HG02870 (cell line): ENCODE data around the gene CLASP1.
"Not testable (repeated sequence)": the region's sequence is repeated elsewhere in the genome, so short reads cannot be mapped to it uniquely, and the experiment has no call there.

Source experiments
- ATAC-seq: cut with Tn5 transposase; IDR thresholded peaks from one replicate; pipeline ENCODE4 v1.9.1; 2021; ENCODE audit warnings: mild to moderate bottlenecking, moderate library complexity; ENCODE audit not compliant: unreplicated experiment

The CLASP1 gene

DNA sequence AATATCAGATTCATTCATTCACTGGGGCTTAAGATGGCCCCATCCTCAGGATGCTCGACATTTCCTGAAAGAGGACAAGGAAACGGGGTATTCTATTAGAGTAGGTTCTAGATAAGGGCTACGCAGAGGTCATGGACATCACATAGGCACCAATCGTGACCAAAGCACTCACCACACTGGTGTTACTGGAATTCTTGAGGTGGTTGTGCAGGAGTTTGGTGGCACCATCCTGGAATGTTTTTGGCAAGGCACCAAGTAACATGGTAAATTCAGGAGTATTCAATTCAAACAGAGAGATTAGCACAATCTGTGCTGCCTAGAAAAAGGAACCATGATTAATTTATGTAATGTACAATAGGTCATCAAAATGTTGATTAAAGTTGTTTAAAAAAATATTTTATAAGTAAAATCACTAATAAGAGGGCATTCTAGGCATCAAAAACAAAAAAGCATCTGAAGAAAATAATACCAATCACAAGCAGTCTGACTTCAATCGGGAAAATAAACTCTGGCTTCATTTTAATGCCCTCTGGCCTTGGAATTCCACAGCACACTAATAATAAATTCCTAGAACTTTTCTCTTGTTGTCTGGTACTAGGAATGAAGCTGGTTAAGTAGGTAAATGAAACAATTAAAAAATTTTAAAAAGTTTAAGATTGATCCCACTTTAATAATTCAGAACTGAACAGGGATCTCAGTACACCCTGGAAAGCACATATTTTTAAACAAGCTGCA lies 261.5 kb downstream of the CLASP1 start:
- ATAC-seq = no peak

- no peak for ATAC-seq
Measured at GRCh38 chr2:121386707-121387106, 262.6 kb downstream of the CLASP1 start.

DNA sequence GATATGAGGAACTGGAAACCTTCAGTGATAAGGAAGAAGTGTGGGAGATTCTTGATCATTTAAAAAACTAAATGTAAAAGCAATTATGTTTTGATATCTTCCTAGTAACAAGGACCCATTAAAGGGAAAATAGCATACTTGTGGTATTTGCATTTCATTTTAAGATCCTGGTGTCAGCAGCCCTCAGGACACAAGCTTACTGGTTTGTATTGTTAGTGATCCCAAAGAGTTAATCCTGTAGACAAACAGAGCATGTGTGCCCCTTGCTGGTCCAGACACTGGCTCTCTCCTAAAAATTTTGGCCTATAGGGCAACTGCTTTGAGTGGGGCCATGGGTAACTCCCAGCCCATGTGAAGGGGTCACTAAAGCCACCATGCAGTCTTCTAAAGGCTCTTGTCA lies 263.2 kb downstream of the CLASP1 start:
- ATAC-seq = no peak

GRCh38 chr2:121382744-121383143 lies 266.5 kb downstream of the CLASP1 start:
- ATAC-seq = peak; percentile 65

DNA sequence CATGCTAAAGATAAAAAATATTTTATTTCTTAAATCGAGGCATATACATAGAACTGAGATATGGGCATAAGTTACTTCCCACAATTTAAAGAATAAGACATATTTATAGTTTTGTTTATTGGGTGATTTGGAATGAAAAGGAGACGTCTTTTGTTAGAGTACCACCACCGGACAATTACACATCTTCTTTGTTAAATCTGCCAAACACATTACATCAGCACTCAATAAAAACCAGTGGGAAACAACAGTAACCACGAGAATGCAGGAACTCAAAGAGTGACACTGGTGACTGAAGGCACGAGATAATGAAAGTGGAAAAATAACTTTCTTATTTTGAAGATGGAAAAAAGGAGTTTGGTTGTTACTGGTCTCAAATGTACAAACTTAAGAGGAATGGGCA lies 271.6 kb downstream of the CLASP1 start:
- no peak for ATAC-seq

GRCh38 chr2:121376535-121377250 lies 272.6 kb downstream of the CLASP1 start:
- ATAC-seq = no peak

GRCh38 chr2:121375621-121376159 lies 273.6 kb downstream of the CLASP1 start:
- ATAC-seq = no peak

DNA sequence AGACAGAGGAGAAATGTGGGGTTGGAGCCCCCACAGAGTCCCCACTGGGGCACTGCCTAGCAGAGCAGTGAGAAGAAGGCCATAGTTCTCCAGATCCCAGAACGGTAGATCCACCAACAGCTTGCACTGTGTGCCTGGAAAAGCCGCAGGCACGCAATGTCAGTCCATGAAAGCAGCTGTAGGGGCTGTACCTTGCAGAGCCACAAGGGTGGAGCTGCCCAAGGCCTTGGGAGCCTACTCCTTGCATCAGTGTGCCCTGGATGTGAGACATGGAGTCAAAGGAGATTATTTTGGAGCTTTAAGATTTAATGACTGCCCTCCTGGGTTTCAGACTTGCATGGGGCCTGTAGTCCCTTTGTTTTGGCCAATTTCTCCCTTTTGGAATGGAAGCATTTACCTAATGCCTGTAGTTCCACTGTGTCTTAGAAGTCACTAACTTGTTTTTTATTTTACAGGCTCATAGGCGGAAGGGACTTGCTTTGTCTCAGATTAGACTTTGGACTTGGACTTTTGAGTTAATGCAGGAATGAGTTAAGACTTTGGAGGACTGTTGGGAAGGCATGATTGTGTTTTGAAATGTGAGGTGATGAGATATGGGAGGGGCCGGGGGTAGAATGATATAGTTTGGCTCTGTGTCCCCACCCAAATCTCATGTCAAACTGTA lies 274.7 kb downstream of the CLASP1 start:
- not testable (repeated sequence) for ATAC-seq

GRCh38 chr2:121372721-121373353 lies 276.4 kb downstream of the CLASP1 start:
- ATAC-seq = no peak

DNA sequence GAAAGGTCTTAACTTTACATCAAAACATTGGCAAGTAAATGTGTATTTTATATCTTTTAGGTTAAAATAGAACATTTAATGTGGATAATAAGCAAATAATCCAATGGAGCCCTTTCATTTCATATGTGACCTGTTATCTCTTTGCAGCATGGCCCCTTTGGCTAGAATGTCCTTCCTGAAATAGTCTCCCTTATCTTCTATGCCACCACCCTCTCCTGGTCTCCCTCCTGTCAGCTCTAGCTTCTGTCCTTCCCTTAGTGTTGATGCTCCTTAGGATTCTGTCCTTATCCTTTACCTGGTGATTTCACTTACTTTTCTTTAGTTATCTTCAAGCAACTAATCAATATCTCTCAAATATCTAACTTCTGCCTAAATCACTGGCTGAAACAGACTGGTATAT lies 277.2 kb downstream of the CLASP1 start:
- ATAC-seq = no peak

GRCh38 chr2:121368836-121369235 lies 280.4 kb downstream of the CLASP1 start:
- ATAC-seq = no peak

- ATAC-seq = no peak
Measured at GRCh38 chr2:121368155-121368554, 281.1 kb downstream of the CLASP1 start.

DNA sequence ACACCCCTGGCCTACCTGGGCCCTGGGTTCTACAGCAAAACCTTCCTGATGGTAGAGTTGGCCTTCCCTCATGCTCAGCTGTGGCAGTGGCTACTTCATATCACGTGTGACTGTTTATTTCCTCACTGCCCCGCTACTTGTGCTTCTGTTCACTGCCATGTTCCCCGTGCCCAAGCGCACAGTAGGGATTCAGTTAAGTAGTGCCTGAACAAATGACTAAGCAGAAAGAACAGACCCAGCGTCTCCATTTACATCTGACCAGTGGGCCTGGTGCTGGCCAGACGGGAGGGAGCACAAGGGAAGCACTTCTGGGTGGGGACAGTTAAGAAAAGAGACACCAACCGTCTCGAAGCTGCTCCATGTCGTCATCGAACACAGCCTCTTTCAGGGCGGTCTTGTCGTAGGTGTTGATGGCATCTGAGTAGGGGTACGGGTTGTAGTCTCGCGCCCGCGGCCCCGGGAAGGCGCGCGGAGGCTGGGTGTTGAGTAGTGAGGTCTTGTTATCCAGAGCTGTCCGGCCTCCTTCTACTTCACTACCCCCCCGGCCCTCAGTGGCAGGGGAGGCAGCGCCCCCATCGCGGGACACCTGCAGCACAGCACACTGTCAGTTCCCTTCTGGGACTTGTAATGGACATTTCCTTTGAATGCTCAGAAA lies 281.9 kb downstream of the CLASP1 start:
- no peak for ATAC-seq

GRCh38 chr2:121366040-121366439 lies 283.2 kb downstream of the CLASP1 start:
- no peak for ATAC-seq

DNA sequence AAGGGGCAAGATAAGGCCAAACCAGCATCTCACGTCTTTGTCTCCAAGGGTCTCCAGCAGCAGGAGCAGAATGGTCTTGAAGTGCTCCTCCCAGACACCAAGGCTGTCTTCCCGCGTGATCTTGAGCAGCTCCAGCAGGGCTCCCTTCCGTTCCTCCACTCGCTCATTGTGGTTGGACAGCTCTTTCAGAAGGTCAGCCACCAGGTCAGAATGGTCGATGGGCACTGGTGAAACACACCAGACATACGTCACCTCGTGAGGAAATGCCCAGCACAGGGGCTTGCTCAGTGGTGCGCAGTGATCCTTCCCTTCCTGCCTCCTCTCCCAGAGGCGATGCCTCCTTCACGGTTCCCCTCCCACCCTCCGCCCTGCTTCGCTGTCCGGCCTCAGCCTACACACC lies 284.2 kb downstream of the CLASP1 start:
- ATAC-seq = no peak

DNA sequence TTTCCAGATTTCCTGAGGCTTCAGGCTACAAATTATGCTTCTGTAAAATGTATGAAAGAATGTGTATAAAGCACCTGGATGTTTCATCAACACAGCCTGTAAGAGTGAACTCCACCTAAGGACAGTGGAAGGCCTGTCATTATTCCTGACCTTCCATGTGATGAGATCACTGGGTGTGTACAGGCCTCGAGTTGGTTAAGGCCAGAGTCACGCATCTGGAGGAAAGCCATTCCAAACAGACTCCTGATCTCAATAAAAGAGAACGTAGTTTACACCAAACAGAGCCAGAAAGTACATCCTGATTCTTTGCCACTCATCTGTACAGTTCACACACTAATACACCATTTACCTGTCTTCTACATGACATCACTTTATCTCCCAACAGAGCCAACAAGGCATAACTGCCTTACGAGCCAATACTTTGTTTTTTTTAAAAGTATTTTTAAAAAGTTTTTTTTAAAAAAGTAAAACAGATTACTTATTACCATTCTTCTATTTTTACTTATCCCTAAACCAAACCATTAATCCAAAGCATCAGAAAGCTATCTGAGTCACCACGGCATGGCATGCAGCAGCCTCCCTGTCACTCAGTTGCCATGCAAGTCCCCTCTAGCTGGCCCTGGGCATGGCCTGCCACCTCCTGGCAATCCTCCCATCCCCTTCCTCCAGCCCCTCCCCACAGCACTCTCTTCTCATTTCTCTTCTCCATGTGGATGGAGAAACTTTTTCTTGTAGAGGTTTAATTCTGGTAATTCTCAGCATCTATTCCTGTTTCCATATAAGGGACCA lies 285.4 kb downstream of the CLASP1 start:
- ATAC-seq = no peak

DNA sequence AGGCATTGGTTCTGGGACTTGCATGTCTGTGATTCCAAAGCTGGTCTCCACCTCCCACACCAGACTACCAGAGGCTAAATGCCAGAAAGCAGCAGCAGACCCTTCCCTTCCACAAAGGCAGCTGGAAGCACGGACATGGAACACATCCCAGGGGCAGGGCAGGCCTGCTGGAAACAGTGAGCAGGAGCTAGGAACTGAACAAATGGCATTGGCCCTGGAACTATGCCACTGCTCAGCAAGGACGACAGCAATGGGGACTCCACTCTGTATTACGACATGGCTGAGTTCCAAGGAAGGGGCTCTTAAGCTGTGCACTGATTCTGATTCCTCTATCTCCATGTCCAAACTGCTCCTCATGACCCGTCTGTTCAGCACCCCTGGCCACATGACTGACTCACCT lies 286.5 kb downstream of the CLASP1 start:
- no peak for ATAC-seq

GRCh38 chr2:121362226-121362625 lies 287.0 kb downstream of the CLASP1 start:
- ATAC-seq = no peak

DNA sequence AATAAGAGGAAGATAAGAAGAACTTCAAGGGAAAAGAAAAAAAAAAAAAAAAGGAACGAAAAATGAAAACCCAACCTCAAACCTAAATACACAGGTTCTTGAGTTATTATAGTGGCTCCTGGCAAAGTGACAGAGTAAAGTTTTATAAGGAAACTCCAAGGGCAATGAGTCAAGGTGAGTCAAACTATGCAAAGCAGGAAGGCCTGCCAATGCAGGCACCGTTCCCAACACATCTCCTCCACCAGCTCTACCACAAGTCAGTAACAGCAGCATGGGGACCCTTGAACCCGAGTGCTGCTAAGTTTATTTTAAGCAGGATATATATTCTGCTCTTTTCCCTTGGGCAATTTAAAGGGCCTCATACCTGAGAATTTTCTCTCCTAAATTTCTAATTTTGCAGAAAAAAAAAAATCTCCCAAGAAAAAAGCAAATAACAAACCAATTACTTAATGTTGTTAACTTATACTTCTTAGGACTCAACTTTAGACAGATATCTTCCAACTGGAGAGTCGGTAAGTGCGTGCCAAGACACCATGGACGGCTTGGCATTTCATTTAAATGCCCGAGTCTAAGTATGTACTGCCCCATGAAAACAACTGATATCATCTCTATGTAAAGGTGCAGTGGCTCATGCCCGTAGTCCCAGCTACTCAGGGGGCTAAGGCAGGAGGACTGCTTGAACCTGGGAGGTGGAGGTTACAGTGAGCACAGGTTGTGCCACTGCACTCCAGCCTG lies 288.5 kb downstream of the CLASP1 start:
- no peak for ATAC-seq
